WTC11 (cell line): ENCODE measurements around the gene SNRPA1. TPM values are rescaled to one million over a fixed set of nuclear protein-coding genes. Genes with fewer than 3 reads are reported as not detected.

ENCODE experiments used
- ATAC-seq: fragments of 200-7000 bp; cut with Tn5 transposase; 2 replicates; pipeline ENCODE4 v1.10.0; 2021; ENCODE audit warnings: mild to moderate bottlenecking, moderate library complexity
- CTCF ChIA-PET: fragments of 300-600 bp; sonication (Branson Sonifier 250); formaldehyde crosslinking; loops from one replicate; lab custom pipeline; 2021; ENCODE audit warnings: antibody characterized with exemption; lab: Charles Lee
- POLR2A ChIA-PET: fragments of 350-600 bp; sonication (Branson Sonifier 250); formaldehyde crosslinking; loops from one replicate; lab custom pipeline; 2021; ENCODE audit warnings: antibody characterized with exemption; lab: Charles Lee
- DNase-seq: peaks from one replicate; pipeline ENCODE4 v3.0.0; 2021; ENCODE audit warnings: low spot score
- H3K27ac Mint-ChIP-seq: 2 replicates; pipeline ENCODE4 v1.8.0; 2021; ENCODE audit warnings: mixed read lengths
- H3K27me3 Mint-ChIP-seq: 2 replicates; pipeline ENCODE4 v1.8.0; 2021; ENCODE audit warnings: low read depth, mild to moderate bottlenecking, moderate library complexity, mixed read lengths
- H3K36me3 Mint-ChIP-seq: 2 replicates; pipeline ENCODE4 v1.8.0; 2021; ENCODE audit warnings: mixed read lengths
- H3K4me1 Mint-ChIP-seq: 2 replicates; pipeline ENCODE4 v1.8.0; 2022; ENCODE audit warnings: mixed read lengths
- H3K4me3 Mint-ChIP-seq: 2 replicates; pipeline ENCODE4 v1.8.0; 2021; ENCODE audit warnings: mild to moderate bottlenecking, moderate library complexity, mixed read lengths
- H3K9me3 Mint-ChIP-seq: 2 replicates; pipeline ENCODE4 v1.8.0; 2021; ENCODE audit warnings: mixed read lengths
- ATF3 ChIP-seq: sonication (generic); formaldehyde crosslinking; conservative IDR thresholded peaks from 2 replicates; pipeline ENCODE4 v1.8.1; 2022; ENCODE audit warnings: mild to moderate bottlenecking, missing genetic modification reagents
- CBFB ChIP-seq: sonication (generic); formaldehyde crosslinking; IDR thresholded peaks from 2 replicates; pipeline ENCODE4 v1.8.1; 2022; ENCODE audit warnings: mild to moderate bottlenecking, low read depth, missing genetic modification reagents
- E2F5 ChIP-seq: sonication (generic); formaldehyde crosslinking; IDR thresholded peaks from 2 replicates; pipeline ENCODE4 v1.8.1; 2022; ENCODE audit warnings: mild to moderate bottlenecking, moderate library complexity, missing genetic modification reagents
- ESRRA ChIP-seq: sonication (generic); formaldehyde crosslinking; IDR thresholded peaks from 2 replicates; pipeline ENCODE4 v1.8.1; 2022; ENCODE audit warnings: mild to moderate bottlenecking, missing genetic modification reagents, borderline replicate concordance
- IRF1 ChIP-seq: sonication (generic); formaldehyde crosslinking; IDR thresholded peaks from 2 replicates; pipeline ENCODE4 v1.8.0; 2023; ENCODE audit warnings: missing genetic modification reagents
- IRF2 ChIP-seq: sonication (generic); formaldehyde crosslinking; IDR thresholded peaks from 2 replicates; pipeline ENCODE4 v1.8.0; 2022; ENCODE audit warnings: low read depth, missing genetic modification reagents, borderline replicate concordance
- SOX15 ChIP-seq: fragments of 250-450 bp; sonication (Bioruptor Pico); IDR thresholded peaks from 2 replicates; pipeline ENCODE4 v1.9.0; 2021; ENCODE audit warnings: mild to moderate bottlenecking
- TCF7 ChIP-seq: sonication (generic); formaldehyde crosslinking; IDR thresholded peaks from 2 replicates; pipeline ENCODE4 v1.8.0; 2022; ENCODE audit warnings: mild to moderate bottlenecking, low read depth, missing genetic modification reagents, moderate library complexity
- ZNF121 ChIP-seq: sonication (generic); formaldehyde crosslinking; IDR thresholded peaks from 2 replicates; pipeline ENCODE4 v1.8.0; 2023; ENCODE audit warnings: missing genetic modification reagents
- ZNF317 ChIP-seq: sonication (generic); formaldehyde crosslinking; IDR thresholded peaks from 2 replicates; pipeline ENCODE4 v1.8.1; 2023; ENCODE audit warnings: low read depth, mild to moderate bottlenecking, moderate library complexity, missing genetic modification reagents, borderline replicate concordance
- ZNF425 ChIP-seq: fragments of 250-450 bp; sonication (Bioruptor Pico); conservative IDR thresholded peaks from 2 replicates; pipeline ENCODE4 v1.9.0; 2021; ENCODE audit warnings: mild to moderate bottlenecking
- ZNF671 ChIP-seq: fragments of 250-450 bp; sonication (Bioruptor Pico); IDR thresholded peaks from 2 replicates; pipeline ENCODE4 v1.8.0; 2021; ENCODE audit warnings: mild to moderate bottlenecking
- total RNA-seq: library from RNA; stranded (reverse); gene quantifications from 3 replicates; pipeline ENCODE4 v1.2.3, GENCODE V29; 2021
- TF ChIP-seq, protein P1 (sequence below): sonication (generic); formaldehyde crosslinking; IDR thresholded peaks from 2 replicates; pipeline ENCODE4 v1.8.0; 2022; ENCODE audit warnings: missing genetic modification reagents
- TF ChIP-seq, protein P2 (sequence below): sonication (generic); formaldehyde crosslinking; IDR thresholded peaks from 2 replicates; pipeline ENCODE4 v1.8.1; 2023; ENCODE audit warnings: mild to moderate bottlenecking, missing genetic modification reagents

The SNRPA1 gene
- total RNA-seq, 1 experiment from 2014 or later, result 170 TPM

DNA sequence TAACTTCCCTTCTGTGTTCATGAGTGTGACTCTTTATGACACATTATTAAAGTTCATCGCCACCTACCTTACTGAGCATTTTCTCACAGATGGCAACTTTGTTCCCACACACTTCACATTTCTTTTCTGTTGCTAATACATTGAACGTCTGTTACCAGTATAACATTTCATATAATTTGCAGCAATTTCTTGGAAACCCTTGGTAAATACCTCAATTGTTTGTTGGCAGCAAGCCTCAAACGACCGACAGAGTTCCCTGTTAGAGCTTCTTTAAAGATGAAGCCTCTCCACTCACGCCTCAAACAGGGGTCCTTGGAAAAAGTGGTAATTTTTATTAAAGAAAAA lies 40.0 kb downstream of the SNRPA1 start:
- Mint-ChIP-seq H3K27me3 (no peaks in the 10 kb centered on the region), H3K4me1 (peaks cover 53% of the 10 kb centered on the region), H3K9me3 (no peaks in the 10 kb centered on the region), H3K27ac (no peak overlapping the region), H3K36me3 (no peaks in the 10 kb centered on the region), H3K4me3 (no peak overlapping the region)
- TF ChIP-seq ZNF121 (CRISPR knock-in tag) (no peak), CBFB (CRISPR knock-in tag) (no peak), ZNF671 (CRISPR knock-in tag) (no peak), ATF3 (CRISPR knock-in tag) (no peak), TCF7 (CRISPR knock-in tag) (no peak), ZNF425 (no peak), SOX15 (CRISPR knock-in tag) (no peak), ZNF317 (CRISPR knock-in tag) (no peak)
- TF ChIP-seq, protein P1, sequence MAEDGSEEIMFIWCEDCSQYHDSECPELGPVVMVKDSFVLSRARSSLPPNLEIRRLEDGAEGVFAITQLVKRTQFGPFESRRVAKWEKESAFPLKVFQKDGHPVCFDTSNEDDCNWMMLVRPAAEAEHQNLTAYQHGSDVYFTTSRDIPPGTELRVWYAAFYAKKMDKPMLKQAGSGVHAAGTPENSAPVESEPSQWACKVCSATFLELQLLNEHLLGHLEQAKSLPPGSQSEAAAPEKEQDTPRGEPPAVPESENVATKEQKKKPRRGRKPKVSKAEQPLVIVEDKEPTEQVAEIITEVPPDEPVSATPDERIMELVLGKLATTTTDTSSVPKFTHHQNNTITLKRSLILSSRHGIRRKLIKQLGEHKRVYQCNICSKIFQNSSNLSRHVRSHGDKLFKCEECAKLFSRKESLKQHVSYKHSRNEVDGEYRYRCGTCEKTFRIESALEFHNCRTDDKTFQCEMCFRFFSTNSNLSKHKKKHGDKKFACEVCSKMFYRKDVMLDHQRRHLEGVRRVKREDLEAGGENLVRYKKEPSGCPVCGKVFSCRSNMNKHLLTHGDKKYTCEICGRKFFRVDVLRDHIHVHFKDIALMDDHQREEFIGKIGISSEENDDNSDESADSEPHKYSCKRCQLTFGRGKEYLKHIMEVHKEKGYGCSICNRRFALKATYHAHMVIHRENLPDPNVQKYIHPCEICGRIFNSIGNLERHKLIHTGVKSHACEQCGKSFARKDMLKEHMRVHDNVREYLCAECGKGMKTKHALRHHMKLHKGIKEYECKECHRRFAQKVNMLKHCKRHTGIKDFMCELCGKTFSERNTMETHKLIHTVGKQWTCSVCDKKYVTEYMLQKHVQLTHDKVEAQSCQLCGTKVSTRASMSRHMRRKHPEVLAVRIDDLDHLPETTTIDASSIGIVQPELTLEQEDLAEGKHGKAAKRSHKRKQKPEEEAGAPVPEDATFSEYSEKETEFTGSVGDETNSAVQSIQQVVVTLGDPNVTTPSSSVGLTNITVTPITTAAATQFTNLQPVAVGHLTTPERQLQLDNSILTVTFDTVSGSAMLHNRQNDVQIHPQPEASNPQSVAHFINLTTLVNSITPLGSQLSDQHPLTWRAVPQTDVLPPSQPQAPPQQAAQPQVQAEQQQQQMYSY (CRISPR knock-in tag), result no peak
- ChIA-PET POLR2A (no interaction called here), CTCF (interaction anchor here (0.6 to 8.1 kb wide), 7 partner anchors 11 to 340 kb away, joined by 3 to 128 read pairs (median 3); no protein-coding TSS in a partner anchor)
- DNase-seq (no peak), ATAC-seq (no peak)

GRCh38 chr15:101254157-101255050 lies 40.6 kb downstream of the SNRPA1 start:
- DNase-seq (no peak), ATAC-seq (0 out of 2 replicates have a peak, but pooled peaks have one; percentile 3)
- H3K27me3 Mint-ChIP-seq, result no peaks in the 10 kb centered on the region
- H3K27ac Mint-ChIP-seq, result peak overlapping the region; percentile 7; the same call in 1 of the 2 replicates
- H3K9me3 Mint-ChIP-seq, result no peaks in the 10 kb centered on the region
- H3K36me3 Mint-ChIP-seq, result 0 out of 2 replicates have a peak, but pooled peaks cover 3% of the 10 kb centered on the region
- no peak overlapping the region for H3K4me3 Mint-ChIP-seq
- H3K4me1 Mint-ChIP-seq, result peaks cover 58% of the 10 kb centered on the region
- TF ChIP-seq ZNF121 (CRISPR knock-in tag), result peak; percentile 88
- no peak for TF ChIP-seq IRF1 (CRISPR knock-in tag)
- ChIA-PET POLR2A (interaction anchor here (0.5 kb wide), 1 partner anchor 18 kb away, joined by 3 read pairs; no protein-coding TSS in a partner anchor), CTCF (interaction anchor here (0.6 to 8.1 kb wide), 7 partner anchors 10 to 340 kb away, joined by 3 to 128 read pairs (median 3); no protein-coding TSS in a partner anchor)

- H3K4me1 Mint-ChIP-seq, result peaks cover 60% of the 10 kb centered on the region
- H3K4me3 Mint-ChIP-seq, result peak overlapping the region; percentile 87
- no peak for ATAC-seq
- POLR2A ChIA-PET, result interaction anchor here (0.6 kb wide), 1 partner anchor 242 kb away, joined by 4 read pairs; no protein-coding TSS in a partner anchor
- H3K36me3 Mint-ChIP-seq, result peaks cover 7% of the 10 kb centered on the region; the same call in 1 of the 2 replicates
- no peak overlapping the region for H3K27ac Mint-ChIP-seq
- CTCF ChIA-PET, result interaction anchor here (0.8 to 8.1 kb wide), 4 partner anchors 102 to 242 kb away, joined by 3 to 128 read pairs (median 3); no protein-coding TSS in a partner anchor
- no peak for TF ChIP-seq IRF2 (CRISPR knock-in tag)
- no peak for TF ChIP-seq E2F5 (CRISPR knock-in tag)
- TF ChIP-seq ESRRA (CRISPR knock-in tag), result no peak
- TF ChIP-seq, protein P2, sequence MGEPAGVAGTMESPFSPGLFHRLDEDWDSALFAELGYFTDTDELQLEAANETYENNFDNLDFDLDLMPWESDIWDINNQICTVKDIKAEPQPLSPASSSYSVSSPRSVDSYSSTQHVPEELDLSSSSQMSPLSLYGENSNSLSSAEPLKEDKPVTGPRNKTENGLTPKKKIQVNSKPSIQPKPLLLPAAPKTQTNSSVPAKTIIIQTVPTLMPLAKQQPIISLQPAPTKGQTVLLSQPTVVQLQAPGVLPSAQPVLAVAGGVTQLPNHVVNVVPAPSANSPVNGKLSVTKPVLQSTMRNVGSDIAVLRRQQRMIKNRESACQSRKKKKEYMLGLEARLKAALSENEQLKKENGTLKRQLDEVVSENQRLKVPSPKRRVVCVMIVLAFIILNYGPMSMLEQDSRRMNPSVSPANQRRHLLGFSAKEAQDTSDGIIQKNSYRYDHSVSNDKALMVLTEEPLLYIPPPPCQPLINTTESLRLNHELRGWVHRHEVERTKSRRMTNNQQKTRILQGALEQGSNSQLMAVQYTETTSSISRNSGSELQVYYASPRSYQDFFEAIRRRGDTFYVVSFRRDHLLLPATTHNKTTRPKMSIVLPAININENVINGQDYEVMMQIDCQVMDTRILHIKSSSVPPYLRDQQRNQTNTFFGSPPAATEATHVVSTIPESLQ (CRISPR knock-in tag), result no peak
- no peak for TF ChIP-seq CBFB (CRISPR knock-in tag)
- TF ChIP-seq, all 79 proteins: peak for 0
- DNase-seq, result no peak
- Mint-ChIP-seq H3K27me3 (no peaks in the 10 kb centered on the region), H3K9me3 (no peaks in the 10 kb centered on the region)
Observed at GRCh38 chr15:101252836-101253235, 42.2 kb downstream of the SNRPA1 start.
